Neural progenitor cell (in vitro differentiated cells): Measurements from ENCODE around the gene NF1.

Experiments
- CTCF ChIP-seq: fragments of 200-600 bp; sonication (generic); IDR thresholded peaks from 2 replicates; pipeline ENCODE4 v1.5.1; 2017; ENCODE audit warnings: antibody characterized with exemption, mild to moderate bottlenecking
- EZH2 ChIP-seq: fragments of 200-600 bp; sonication (generic); IDR thresholded peaks from 2 replicates; pipeline ENCODE4 v1.6.1; 2017; ENCODE audit warnings: antibody characterized with exemption, mild to moderate bottlenecking, moderate library complexity
- EZH2phosphoT487 ChIP-seq: fragments of 200-600 bp; sonication (generic); IDR thresholded peaks from 2 replicates; pipeline ENCODE4 v1.6.1; 2017; ENCODE audit warnings: antibody characterized with exemption

- TF ChIP-seq CTCF: no peak
- no peak for TF ChIP-seq EZH2
- no peak for TF ChIP-seq EZH2phosphoT487
These were observed 327.7 kb downstream of the NF1 start for GRCh38 chr17:31422443-31422842.
